ENCODE data around the gene PCMTD2.
"Not testable (repeated sequence)": the region's sequence is repeated elsewhere in the genome, so short reads cannot be mapped to it uniquely, and the experiment has no call there.

The PCMTD2 gene

GRCh38 chr20:64286447-64287263 lies 31.1 kb downstream of the PCMTD2 start:
- not testable (repeated sequence) for DNase-seq (ENCODE audit: low read depth)

DNA sequence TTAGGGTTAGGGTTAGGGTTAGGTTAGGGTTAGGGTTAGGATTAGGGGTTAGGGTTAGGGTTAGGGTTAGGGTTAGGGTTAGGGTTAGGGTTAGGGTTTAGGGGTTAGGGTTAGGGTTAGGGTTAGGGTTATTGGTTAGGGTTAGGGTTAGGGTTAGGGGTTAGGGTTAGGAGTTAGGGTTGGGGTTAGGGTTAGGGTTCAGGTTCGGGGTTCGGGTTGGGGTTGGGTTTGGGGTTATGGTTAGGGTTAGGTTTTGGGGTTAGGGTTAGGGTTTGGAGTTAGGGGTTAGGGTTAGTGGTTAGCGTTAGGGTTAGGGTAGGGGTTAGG lies 31.7 kb downstream of the PCMTD2 start:
- not testable (repeated sequence) for DNase-seq (ENCODE audit: low read depth)

DNA sequence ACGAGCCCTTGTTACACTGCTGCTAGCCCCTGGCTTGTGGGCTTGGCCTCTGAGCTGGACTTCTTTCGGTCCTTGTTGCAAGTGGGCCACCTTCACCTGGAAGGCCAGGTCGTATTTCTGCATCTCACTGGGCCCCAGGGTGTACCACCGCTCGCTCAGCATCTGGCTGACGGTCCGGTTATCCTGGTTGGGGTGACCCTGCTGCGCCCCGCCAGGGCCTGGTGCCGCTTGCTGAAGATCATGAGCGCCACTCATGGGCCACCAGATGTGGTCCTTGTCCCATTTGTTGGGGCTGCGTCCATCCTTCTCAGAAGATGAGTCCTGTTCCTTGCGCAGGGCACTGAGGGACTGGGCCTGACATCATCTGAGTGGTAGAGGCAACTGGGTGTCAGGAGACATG lies 36.6 kb downstream of the PCMTD2 start:
- not testable (repeated sequence) for DNase-seq (ENCODE audit: low read depth)

- not testable (repeated sequence) for DNase-seq (ENCODE audit: low read depth)
Measured at GRCh38 chr20:64303086-64303485, 47.5 kb downstream of the PCMTD2 start.

GRCh38 chr20:64313761-64314160 lies 58.2 kb downstream of the PCMTD2 start:
- DNase-seq (ENCODE audit: low read depth) = not testable (repeated sequence)

- DNase-seq (ENCODE audit: low read depth) = not testable (repeated sequence)
Measured at GRCh38 chr20:64315381-64315780, 59.8 kb downstream of the PCMTD2 start.

- DNase-seq (ENCODE audit: low read depth) = not testable (repeated sequence)
Measured at GRCh38 chr20:64315884-64316283, 60.3 kb downstream of the PCMTD2 start.

DNA sequence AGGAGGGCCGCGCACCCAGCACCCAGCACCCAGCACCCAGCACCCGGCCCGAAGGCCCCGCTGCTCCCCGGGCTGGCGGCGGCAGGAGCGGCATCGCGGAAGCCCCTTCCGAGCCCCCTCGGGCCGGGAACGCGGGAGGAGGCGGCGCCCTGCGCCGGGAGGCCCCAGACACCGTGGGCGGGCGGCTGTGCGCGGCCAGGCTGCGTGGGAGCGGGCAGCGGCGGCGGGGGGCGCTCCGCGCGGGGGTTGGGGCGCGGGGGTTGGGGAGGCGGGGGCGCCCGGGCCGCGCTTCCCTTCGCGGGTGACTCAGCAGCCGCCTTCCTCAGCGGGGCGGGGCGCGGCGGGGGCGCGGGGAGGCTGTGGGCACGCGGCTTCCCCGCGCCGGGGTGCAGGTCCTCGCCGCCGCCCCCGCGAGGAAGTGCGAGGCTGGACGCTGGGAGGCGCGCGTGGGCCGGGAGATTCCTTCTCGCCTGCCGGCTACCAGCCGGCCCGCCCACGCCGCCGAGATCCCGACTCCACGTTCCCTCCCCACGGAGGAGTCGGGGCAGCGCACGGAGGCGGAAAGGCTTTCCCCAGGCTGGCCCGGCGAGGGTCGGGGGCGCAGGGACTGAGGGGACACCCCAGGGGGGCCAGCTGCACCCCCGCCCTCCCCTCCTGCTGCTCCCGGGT lies 61.0 kb downstream of the PCMTD2 start:
- DNase-seq (ENCODE audit: low read depth) = peak; percentile 8

DNA sequence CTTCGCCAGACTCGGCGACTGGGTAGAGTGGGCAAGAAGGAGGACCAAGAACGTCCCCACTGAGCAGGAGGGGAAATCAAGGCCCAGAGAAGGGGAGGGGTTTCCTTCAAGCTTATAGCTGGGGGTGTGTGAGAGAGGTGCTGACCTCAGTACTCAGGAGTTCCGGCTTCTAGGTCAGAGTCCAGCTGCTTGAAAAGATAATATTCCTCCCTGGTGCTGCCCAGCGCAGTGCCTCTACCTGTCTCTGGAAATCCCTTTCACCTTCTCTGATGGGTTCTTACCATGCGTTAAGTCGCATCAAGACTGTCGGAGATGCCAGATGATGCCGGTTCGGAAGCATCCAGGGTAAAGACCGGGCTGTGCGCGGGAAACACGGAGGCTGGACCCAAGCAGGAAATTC lies 61.8 kb downstream of the PCMTD2 start:
- DNase-seq (ENCODE audit: low read depth) = not testable (repeated sequence)

DNA sequence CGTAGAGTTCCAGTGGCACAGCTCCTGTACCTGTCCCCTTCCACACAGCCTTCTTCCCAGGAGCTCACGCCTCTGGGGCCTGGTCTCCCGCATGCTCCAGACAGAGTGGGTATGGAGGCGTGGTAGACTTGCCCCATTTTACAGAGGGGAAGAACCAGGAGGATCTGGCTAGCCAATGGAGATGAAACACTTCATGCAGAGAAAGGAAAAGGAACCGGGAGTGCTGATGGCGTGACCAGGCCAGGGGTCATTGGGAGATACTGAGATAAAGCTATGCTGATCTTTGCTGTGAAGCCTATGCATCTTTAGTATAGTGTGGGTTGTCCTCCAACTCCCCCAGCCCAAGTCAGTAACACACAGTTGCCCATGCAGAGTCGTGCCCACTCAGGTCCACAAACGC lies 62.5 kb downstream of the PCMTD2 start:
- not testable (repeated sequence) for DNase-seq (ENCODE audit: low read depth)

GRCh38 chr20:64322031-64322789 lies 66.7 kb downstream of the PCMTD2 start:
- DNase-seq (ENCODE audit: low read depth) = not testable (repeated sequence)
